ENCODE results near the gene TBC1D3B.

- TF ChIP-seq CTCF (IDR thresholded peaks at IDR 0.05; ENCODE audit: low read length) = no peak
- TF ChIP-seq EZH2 (IDR thresholded peaks at IDR 0.05; ENCODE audit: borderline replicate concordance, low read length) = no peak
Observed at GRCh38 chr17:36131421-36131820, 45.0 kb downstream of the TBC1D3B start.

All from OCI-LY1 (cell line).